Suppressor macrophage (primary cell): Measurements from ENCODE around the gene NREP.

Source experiments
- DNase-seq, 4 experiments: peaks; one replicate each; pipeline ENCODE4 v3.0.0-alpha.2; 2020 to 2022
- total RNA-seq, 17 experiments: gene quantifications; one replicate each; lab custom pipeline; 2026; ENCODE audit warnings: mixed read lengths in 6 of 17, inconsistent platforms in 3 of 17; lab: John Stamatoyannopoulos, UW

The NREP gene
- total RNA-seq, result 4.1 to 21.5 (median 12.5) reads per million in 17 experiments

- peak; percentile 41 to 58 (median 52) for DNase-seq
Observed at GRCh38 chr5:111756581-111757354, at the start of gene NREP. NREP (minus strand) TSS chr5:111757194; CDS start chr5:111755772, 1,422 bp downstream.

- DNase-seq, result no peak
Observed at GRCh38 chr5:111806753-111807152, 49.8 kb upstream of the NREP start.

- no peak for DNase-seq
Observed at GRCh38 chr5:111806156-111806555, 49.2 kb upstream of the NREP start.

GRCh38 chr5:111805071-111805470 is 48.1 kb upstream of the NREP start:
- DNase-seq, result no peak

- no peak for DNase-seq
Observed at GRCh38 chr5:111800351-111800750, 43.4 kb upstream of the NREP start.

GRCh38 chr5:111795142-111795541 is 38.1 kb upstream of the NREP start:
- no peak for DNase-seq

- no peak for DNase-seq
Observed at GRCh38 chr5:111792471-111793058, 35.6 kb upstream of the NREP start.

- DNase-seq, result no peak
Observed at GRCh38 chr5:111790295-111790694, 33.3 kb upstream of the NREP start.

- no peak for DNase-seq
Observed at GRCh38 chr5:111787006-111787405, 30.0 kb upstream of the NREP start.

GRCh38 chr5:111784491-111785181 is 27.6 kb upstream of the NREP start:
- DNase-seq, result peak in 1 of 4 experiments; percentile 29

- no peak for DNase-seq
Observed at GRCh38 chr5:111783537-111783936, 26.5 kb upstream of the NREP start.

GRCh38 chr5:111782216-111782615 is 25.2 kb upstream of the NREP start:
- no peak for DNase-seq

GRCh38 chr5:111781200-111781599 is 24.2 kb upstream of the NREP start:
- DNase-seq, result peak; percentile 88 to 93 (median 91)

- DNase-seq, result peak; percentile 25 to 60 (median 54)
Observed at GRCh38 chr5:111779922-111780292, 22.9 kb upstream of the NREP start.

GRCh38 chr5:111779260-111779921 is 22.4 kb upstream of the NREP start:
- DNase-seq, result no peak

GRCh38 chr5:111776913-111777781 is 20.2 kb upstream of the NREP start:
- DNase-seq, result peak in 2 of 4 experiments; percentile 67 to 76

GRCh38 chr5:111775224-111775623 is 18.2 kb upstream of the NREP start:
- peak; percentile 57 to 88 (median 79) for DNase-seq

- peak; percentile 30 to 54 (median 46) for DNase-seq
Observed at GRCh38 chr5:111774525-111774924, 17.5 kb upstream of the NREP start.

GRCh38 chr5:111772456-111773122 is 15.6 kb upstream of the NREP start:
- DNase-seq, result peak in 1 of 4 experiments; percentile 11

- DNase-seq, result peak in 3 of 4 experiments; percentile 17 to 54 (median 24)
Observed at GRCh38 chr5:111769541-111769940, 12.5 kb upstream of the NREP start.
